Brain microvascular endothelial cell (primary cell): ENCODE data around the gene SLC22A14.

Experiments used
- DNase-seq: peaks from one replicate; pipeline ENCODE4 v3.0.0-alpha.2; 2020
- H3K27ac ChIP-seq: fragments of 250-450 bp; sonication (Bioruptor Pico); 2 replicates; pipeline ENCODE4 v1.5.1; 2020; ENCODE audit warnings: mild to moderate bottlenecking, moderate library complexity
- H3K27me3 ChIP-seq: fragments of 250-450 bp; sonication (Bioruptor Pico); replicated peaks from 2 replicates; pipeline ENCODE4 v1.5.1; 2020; ENCODE audit warnings: mild to moderate bottlenecking
- H3K36me3 ChIP-seq: fragments of 250-450 bp; sonication (Bioruptor Pico); replicated peaks from 2 replicates; pipeline ENCODE4 v1.5.1; 2020; ENCODE audit warnings: mild to moderate bottlenecking
- H3K4me3 ChIP-seq: 2 replicates; pipeline ENCODE4 v1.5.1; 2011; ENCODE audit warnings: low read depth, mild to moderate bottlenecking, control low read depth, low read length, moderate library complexity
- in situ Hi-C: cut with HindIII; loops from 2 replicates; pipeline ENCODE4 v1.10.0; 2017; ENCODE audit warnings: low sequenced_read_pairs, low pct_ligation_motif_present
- TF ChIP-seq, protein P1 (sequence below): IDR thresholded peaks from 2 replicates; pipeline ENCODE4 v1.5.1; 2011; ENCODE audit warnings: low read depth, mild to moderate bottlenecking, moderate library complexity, low read length, control low read depth, inconsistent platforms; ENCODE audit errors: missing control alignments

Gene SLC22A14

GRCh38 chr3:38365469-38366062, 83.5 kb downstream of the SLC22A14 start:
- in situ Hi-C loops: no loop called here
- Histone ChIP-seq H3K4me3 (no peak overlapping the region), H3K27me3 (no peaks in the 10 kb centered on the region), H3K27ac (no peak overlapping the region), H3K36me3 (peaks cover 7% of the 10 kb centered on the region)
- DNase-seq: no peak
- TF ChIP-seq, protein P1, sequence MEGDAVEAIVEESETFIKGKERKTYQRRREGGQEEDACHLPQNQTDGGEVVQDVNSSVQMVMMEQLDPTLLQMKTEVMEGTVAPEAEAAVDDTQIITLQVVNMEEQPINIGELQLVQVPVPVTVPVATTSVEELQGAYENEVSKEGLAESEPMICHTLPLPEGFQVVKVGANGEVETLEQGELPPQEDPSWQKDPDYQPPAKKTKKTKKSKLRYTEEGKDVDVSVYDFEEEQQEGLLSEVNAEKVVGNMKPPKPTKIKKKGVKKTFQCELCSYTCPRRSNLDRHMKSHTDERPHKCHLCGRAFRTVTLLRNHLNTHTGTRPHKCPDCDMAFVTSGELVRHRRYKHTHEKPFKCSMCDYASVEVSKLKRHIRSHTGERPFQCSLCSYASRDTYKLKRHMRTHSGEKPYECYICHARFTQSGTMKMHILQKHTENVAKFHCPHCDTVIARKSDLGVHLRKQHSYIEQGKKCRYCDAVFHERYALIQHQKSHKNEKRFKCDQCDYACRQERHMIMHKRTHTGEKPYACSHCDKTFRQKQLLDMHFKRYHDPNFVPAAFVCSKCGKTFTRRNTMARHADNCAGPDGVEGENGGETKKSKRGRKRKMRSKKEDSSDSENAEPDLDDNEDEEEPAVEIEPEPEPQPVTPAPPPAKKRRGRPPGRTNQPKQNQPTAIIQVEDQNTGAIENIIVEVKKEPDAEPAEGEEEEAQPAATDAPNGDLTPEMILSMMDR: no peak

- TF ChIP-seq, protein P1: no peak
- Histone ChIP-seq H3K36me3 (peaks cover 6% of the 10 kb centered on the region), H3K4me3 (no peak overlapping the region), H3K27me3 (no peaks in the 10 kb centered on the region), H3K27ac (no peak overlapping the region)
- in situ Hi-C loops: no loop called here
- DNase-seq: no peak
Observed at GRCh38 chr3:38366082-38366481, 84.0 kb downstream of the SLC22A14 start.

- in situ Hi-C loops: no loop called here
- no peak for DNase-seq
- peaks cover 6% of the 10 kb centered on the region for H3K36me3 ChIP-seq
- H3K27me3 ChIP-seq: no peaks in the 10 kb centered on the region
- H3K27ac ChIP-seq: no peak overlapping the region
- H3K4me3 ChIP-seq: no peak overlapping the region
- TF ChIP-seq, protein P1: no peak
Observed at GRCh38 chr3:38367779-38368178, 85.7 kb downstream of the SLC22A14 start.
